ACC112 (cell line): ENCODE data around the gene ST3GAL2.

Experiments used
- H2AFZ ChIP-seq: fragments of 200-600 bp; sonication (generic); one replicate; pipeline ENCODE4 v1.6.0; 2017; ENCODE audit warnings: antibody characterized with exemption, low read length; ENCODE audit not compliant: unreplicated experiment
- H3K27ac ChIP-seq: fragments of 200-600 bp; sonication (generic); 2 replicates; pipeline ENCODE4 v1.5.1; 2014; ENCODE audit warnings: low read depth, mild to moderate bottlenecking, antibody characterized with exemption, low read length, moderate library complexity
- H3K27me3 ChIP-seq: fragments of 200-600 bp; sonication (generic); 2 replicates; pipeline ENCODE4 v1.6.1; 2014; ENCODE audit warnings: mild to moderate bottlenecking, antibody characterized with exemption, low read length, moderate library complexity, mixed read lengths; ENCODE audit not compliant: insufficient read depth
- H3K36me3 ChIP-seq: fragments of 200-600 bp; sonication (generic); 2 replicates; pipeline ENCODE4 v1.6.1; 2016; ENCODE audit warnings: mild to moderate bottlenecking, antibody characterized with exemption, low read length, moderate library complexity, mixed read lengths; ENCODE audit not compliant: insufficient read depth
- H3K4me1 ChIP-seq: fragments of 200-600 bp; sonication (generic); one replicate; pipeline ENCODE4 v1.6.1; 2016; ENCODE audit warnings: low read length, mixed read lengths; ENCODE audit not compliant: insufficient read depth, unreplicated experiment, control insufficient read depth
- H3K4me3 ChIP-seq: fragments of 200-600 bp; sonication (generic); 2 replicates; pipeline ENCODE4 v1.5.1; 2014; ENCODE audit warnings: mild to moderate bottlenecking, low read depth, low read length
- H3K79me2 ChIP-seq: fragments of 200-600 bp; sonication (generic); one replicate; pipeline ENCODE4 v1.6.0; 2016; ENCODE audit warnings: low read length; ENCODE audit not compliant: control insufficient read depth, unreplicated experiment, insufficient read depth

The ST3GAL2 gene

DNA sequence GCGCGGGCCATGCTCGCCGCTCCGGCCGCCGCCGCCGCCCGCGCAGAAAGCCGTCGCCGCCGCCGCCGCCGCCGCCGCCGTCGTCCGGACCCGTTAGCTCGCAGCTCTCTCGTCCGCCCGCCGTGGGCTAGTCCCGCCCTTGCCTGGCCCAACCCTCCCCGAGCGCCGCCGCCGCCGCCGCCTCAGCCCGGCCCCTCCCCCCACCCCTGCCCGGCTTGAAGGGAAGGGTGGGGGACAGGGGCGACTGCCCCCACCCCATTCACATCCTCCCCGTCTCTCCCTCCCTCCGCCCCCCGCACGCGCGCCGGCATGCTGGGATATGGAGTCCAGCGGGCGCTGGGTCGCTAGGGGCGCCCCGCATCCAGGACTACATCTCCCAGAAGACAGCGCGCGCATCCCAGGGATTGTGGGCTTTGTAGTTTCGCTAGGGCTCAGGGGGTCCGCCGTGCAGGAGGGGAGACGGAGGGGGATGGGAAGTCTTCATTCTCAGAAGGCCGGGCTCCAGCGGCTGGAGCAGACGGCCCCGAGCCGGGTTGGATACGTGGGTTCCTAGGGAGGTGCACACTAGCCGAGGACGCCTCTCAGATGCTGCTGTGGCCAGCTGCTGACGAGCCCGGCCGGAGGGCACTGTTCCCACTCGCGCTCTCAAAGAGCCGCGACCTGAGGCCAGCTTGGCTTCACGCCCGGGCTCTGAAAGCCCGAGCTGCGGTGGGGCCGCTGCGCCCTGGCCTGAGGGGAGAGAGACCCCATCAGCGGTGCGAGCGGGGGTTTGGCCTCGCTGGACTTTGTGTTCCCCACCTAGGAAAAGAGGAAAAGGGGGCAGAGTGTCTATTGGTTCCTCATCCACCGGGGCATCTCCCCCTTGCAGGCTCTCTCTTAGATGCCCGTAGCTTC lies at the start of gene ST3GAL2:
Gene ST3GAL2 (minus strand): TSS at position 132 of the 894 bp plus-strand sequence. CDS start 40,570 bp downstream, outside the sequence.
- peaks cover 42% of the 10 kb centered on the region for H3K79me2 ChIP-seq
- no peaks in the 10 kb centered on the region for H3K27me3 ChIP-seq
- peaks cover 24% of the 10 kb centered on the region for H3K4me1 ChIP-seq
- H3K27ac ChIP-seq, result peak within 1 kb of the TSS; percentile 51
- H2AFZ ChIP-seq, result peak within 1 kb of the TSS; percentile 94
- peaks cover 8% of the 10 kb centered on the region; the same call in 1 of the 2 replicates for H3K36me3 ChIP-seq
- peak within 1 kb of the TSS; percentile 100 for H3K4me3 ChIP-seq

GRCh38 chr16:70484867-70485266 lies 46.0 kb upstream of the ST3GAL2 start:
- no peaks in the 10 kb centered on the region for H3K27me3 ChIP-seq
- H2AFZ ChIP-seq, result no peak overlapping the region
- H3K36me3 ChIP-seq, result peaks cover 21% of the 10 kb centered on the region; the same call in 1 of the 2 replicates
- no peak overlapping the region for H3K27ac ChIP-seq
- H3K4me1 ChIP-seq, result peaks cover 18% of the 10 kb centered on the region
- H3K79me2 ChIP-seq, result no peaks in the 10 kb centered on the region
- H3K4me3 ChIP-seq, result no peak overlapping the region

- Histone ChIP-seq H3K36me3 (peaks cover 22% of the 10 kb centered on the region; the same call in 1 of the 2 replicates), H3K79me2 (no peaks in the 10 kb centered on the region), H3K4me3 (no peak overlapping the region), H3K27me3 (no peaks in the 10 kb centered on the region), H3K4me1 (peaks cover 17% of the 10 kb centered on the region), H2AFZ (no peak overlapping the region), H3K27ac (0 out of 2 replicates have a peak overlapping the region, but pooled peaks have one; percentile 61)
Measured at GRCh38 chr16:70483426-70483825, 44.5 kb upstream of the ST3GAL2 start.

DNA sequence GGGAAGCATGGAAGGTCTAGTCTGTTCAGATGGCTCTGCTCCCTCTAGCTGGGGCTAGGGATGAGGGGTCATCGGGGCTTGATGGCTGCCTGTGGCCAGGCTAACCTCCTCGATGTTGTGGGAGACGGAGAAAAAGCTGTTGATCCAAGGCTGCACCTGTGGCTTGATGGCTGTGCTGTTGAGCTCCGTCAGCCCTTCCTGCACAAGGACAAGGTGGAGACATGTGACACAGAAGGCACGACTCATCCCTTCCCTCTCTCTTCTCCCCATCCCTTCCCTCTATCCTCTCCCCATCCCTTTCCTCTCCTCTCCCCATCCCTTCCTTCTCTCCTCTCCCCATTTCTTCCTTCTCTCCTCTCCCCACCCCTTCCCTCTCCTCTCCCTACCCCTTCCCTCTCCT lies 43.7 kb upstream of the ST3GAL2 start:
- Histone ChIP-seq H3K27ac (peak overlapping the region; percentile 61), H3K27me3 (no peaks in the 10 kb centered on the region), H3K79me2 (no peaks in the 10 kb centered on the region), H2AFZ (no peak overlapping the region), H3K36me3 (peaks cover 22% of the 10 kb centered on the region; the same call in 1 of the 2 replicates), H3K4me1 (peaks cover 18% of the 10 kb centered on the region), H3K4me3 (no peak overlapping the region)

GRCh38 chr16:70481929-70482536 lies 43.1 kb upstream of the ST3GAL2 start:
- H3K36me3 ChIP-seq, result peaks cover 22% of the 10 kb centered on the region; the same call in 1 of the 2 replicates
- no peak overlapping the region for H3K4me3 ChIP-seq
- H3K79me2 ChIP-seq, result no peaks in the 10 kb centered on the region
- no peak overlapping the region for H2AFZ ChIP-seq
- H3K4me1 ChIP-seq, result peaks cover 18% of the 10 kb centered on the region
- H3K27ac ChIP-seq, result peak overlapping the region; percentile 61
- no peaks in the 10 kb centered on the region for H3K27me3 ChIP-seq

GRCh38 chr16:70480127-70481105 lies 41.5 kb upstream of the ST3GAL2 start:
- no peak overlapping the region for H3K27ac ChIP-seq
- peaks cover 22% of the 10 kb centered on the region; the same call in 1 of the 2 replicates for H3K36me3 ChIP-seq
- H3K4me3 ChIP-seq, result no peak overlapping the region
- no peaks in the 10 kb centered on the region for H3K79me2 ChIP-seq
- H3K27me3 ChIP-seq, result no peaks in the 10 kb centered on the region
- H2AFZ ChIP-seq, result no peak overlapping the region
- H3K4me1 ChIP-seq, result peaks cover 28% of the 10 kb centered on the region

DNA sequence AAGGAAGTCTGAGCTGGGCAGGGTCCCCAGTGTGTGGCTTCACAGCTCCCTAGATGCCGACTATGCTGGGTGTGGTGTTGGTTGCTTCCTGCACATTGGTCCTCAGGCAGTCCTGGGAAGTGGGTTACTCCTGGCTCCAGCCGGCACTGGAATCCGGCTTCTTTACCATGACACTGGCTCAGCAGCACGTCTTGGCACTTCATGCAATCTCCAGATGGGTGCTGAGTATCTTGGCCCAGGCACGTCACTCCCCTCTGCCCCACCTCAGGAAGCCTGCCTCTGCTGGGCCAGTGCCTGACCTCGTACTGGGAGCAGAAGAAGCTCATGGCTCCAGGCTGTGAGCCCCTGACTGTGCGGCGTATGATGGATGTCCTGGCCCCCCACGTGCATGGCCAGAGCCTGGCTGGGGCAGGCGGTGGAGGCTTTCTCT lies 40.0 kb upstream of the ST3GAL2 start:
- no peaks in the 10 kb centered on the region for H3K27me3 ChIP-seq
- H3K27ac ChIP-seq, result no peak overlapping the region
- peaks cover 28% of the 10 kb centered on the region for H3K4me1 ChIP-seq
- no peak overlapping the region for H2AFZ ChIP-seq
- no peak overlapping the region for H3K4me3 ChIP-seq
- H3K36me3 ChIP-seq, result peaks cover 22% of the 10 kb centered on the region; the same call in 1 of the 2 replicates
- H3K79me2 ChIP-seq, result no peaks in the 10 kb centered on the region

- H3K4me1 ChIP-seq, result peaks cover 28% of the 10 kb centered on the region
- H3K4me3 ChIP-seq, result no peak overlapping the region
- H3K27me3 ChIP-seq, result no peaks in the 10 kb centered on the region
- no peak overlapping the region for H2AFZ ChIP-seq
- no peak overlapping the region for H3K27ac ChIP-seq
- H3K36me3 ChIP-seq, result peaks cover 18% of the 10 kb centered on the region; the same call in 1 of the 2 replicates
- no peaks in the 10 kb centered on the region for H3K79me2 ChIP-seq
Measured at GRCh38 chr16:70478169-70478568, 39.3 kb upstream of the ST3GAL2 start.

GRCh38 chr16:70476272-70477020 lies 37.5 kb upstream of the ST3GAL2 start:
- peak overlapping the region; percentile 8 for H3K27ac ChIP-seq
- H3K27me3 ChIP-seq, result no peaks in the 10 kb centered on the region
- H3K36me3 ChIP-seq, result peaks cover 14% of the 10 kb centered on the region; the same call in 1 of the 2 replicates
- H2AFZ ChIP-seq, result no peak overlapping the region
- H3K4me1 ChIP-seq, result peaks cover 14% of the 10 kb centered on the region
- H3K4me3 ChIP-seq, result peak overlapping the region; percentile 6; the same call in 1 of the 2 replicates
- no peaks in the 10 kb centered on the region for H3K79me2 ChIP-seq
